SK-N-SH treated with all-trans-retinoic acid at 6 μM for 48 hours (cell line): ENCODE results near the gene TMEM89.

Source experiments
- ATAC-seq: fragments of 200-7000 bp; cut with Tn5 transposase; 3 replicates; pipeline ENCODE4 v1.9.1; 2020; ENCODE audit warnings: mild to moderate bottlenecking, moderate library complexity
- ARNTL ChIP-seq: fragments of 450-650 bp; formaldehyde crosslinking; IDR thresholded peaks from 2 replicates; pipeline ENCODE4 v1.5.0; 2020; ENCODE audit warnings: low read depth, mild to moderate bottlenecking, moderate library complexity, borderline replicate concordance
- CREB5 ChIP-seq: fragments of 250-450 bp; sonication (Bioruptor Pico); IDR thresholded peaks from 2 replicates; pipeline ENCODE4 v1.5.1; 2020; ENCODE audit warnings: low read depth, mild to moderate bottlenecking, moderate library complexity
- CSDC2 ChIP-seq: fragments of 250-450 bp; sonication (Bioruptor Pico); IDR thresholded peaks from 2 replicates; pipeline ENCODE4 v1.5.0; 2020; ENCODE audit warnings: mild to moderate bottlenecking, moderate library complexity
- CSRNP3 ChIP-seq: fragments of 250-450 bp; sonication (Bioruptor Pico); IDR thresholded peaks from 2 replicates; pipeline ENCODE4 v1.5.1; 2021; ENCODE audit warnings: mild to moderate bottlenecking, moderate library complexity
- OSR1 ChIP-seq: fragments of 250-450 bp; sonication (Bioruptor Pico); IDR thresholded peaks from 2 replicates; pipeline ENCODE4 v1.8.0; 2022; ENCODE audit warnings: moderate library complexity, mild to moderate bottlenecking, inconsistent platforms
- POU6F1 ChIP-seq: fragments of 250-450 bp; sonication (Bioruptor Pico); IDR thresholded peaks from 2 replicates; pipeline ENCODE4 v1.8.0; 2021; ENCODE audit warnings: low read depth, mild to moderate bottlenecking, moderate library complexity, borderline replicate concordance
- PPARA ChIP-seq: fragments of 250-450 bp; sonication (Bioruptor Pico); IDR thresholded peaks from 2 replicates; pipeline ENCODE4 v1.5.0; 2020; ENCODE audit warnings: mild to moderate bottlenecking, borderline replicate concordance
- ZC3H10 ChIP-seq: fragments of 250-450 bp; sonication (Bioruptor Pico); IDR thresholded peaks from 2 replicates; pipeline ENCODE4 v1.5.1; 2021; ENCODE audit warnings: mild to moderate bottlenecking, moderate library complexity
- ZNF70 ChIP-seq: fragments of 450-650 bp; formaldehyde crosslinking; IDR thresholded peaks from 2 replicates; pipeline ENCODE4 v1.5.0; 2020; ENCODE audit warnings: mild to moderate bottlenecking, moderate library complexity

Gene TMEM89

GRCh38 chr3:48571938-48572337 lies 49.6 kb downstream of the TMEM89 start:
- TF ChIP-seq POU6F1 (CRISPR knock-in tag), result no peak
- TF ChIP-seq OSR1, result no peak
- TF ChIP-seq ZC3H10 (CRISPR knock-in tag), result no peak
- no peak for TF ChIP-seq ARNTL (CRISPR knock-in tag)
- TF ChIP-seq ZNF70 (CRISPR knock-in tag), result no peak
- TF ChIP-seq CREB5 (CRISPR knock-in tag), result no peak
- no peak for TF ChIP-seq PPARA (CRISPR knock-in tag)
- TF ChIP-seq CSRNP3 (CRISPR knock-in tag), result no peak
- no peak for TF ChIP-seq CSDC2 (CRISPR knock-in tag)

More at GRCh38 chr3:48571938-48572337, 49.6 kb downstream of the TMEM89 start:
- no peak for ATAC-seq
